Measurements from ENCODE around the gene LAMTOR5.

- TF ChIP-seq TAF1 (IDR thresholded peaks at IDR 0.05; ENCODE audit: borderline replicate concordance, insufficient read depth, low read length) (no peak), REST (IDR thresholded peaks at IDR 0.05; ENCODE audit: insufficient read depth in 1 of 2, low read depth in 2 of 2, low read length in 2 of 2) (no peak), SIN3A (IDR thresholded peaks at IDR 0.05; ENCODE audit: borderline replicate concordance, insufficient read depth, low read length) (no peak), POLR2AphosphoS5 (IDR thresholded peaks at IDR 0.05; ENCODE audit: low read depth, low read length) (no peak)
Measured at GRCh38 chr1:110428946-110429345, 21.5 kb upstream of the LAMTOR5 start.
